ENCODE results near the gene RYR3.
"Not testable (repeated sequence)": the region's sequence is repeated elsewhere in the genome, so short reads cannot be mapped to it uniquely, and the experiment has no call there.

Gene RYR3

DNA sequence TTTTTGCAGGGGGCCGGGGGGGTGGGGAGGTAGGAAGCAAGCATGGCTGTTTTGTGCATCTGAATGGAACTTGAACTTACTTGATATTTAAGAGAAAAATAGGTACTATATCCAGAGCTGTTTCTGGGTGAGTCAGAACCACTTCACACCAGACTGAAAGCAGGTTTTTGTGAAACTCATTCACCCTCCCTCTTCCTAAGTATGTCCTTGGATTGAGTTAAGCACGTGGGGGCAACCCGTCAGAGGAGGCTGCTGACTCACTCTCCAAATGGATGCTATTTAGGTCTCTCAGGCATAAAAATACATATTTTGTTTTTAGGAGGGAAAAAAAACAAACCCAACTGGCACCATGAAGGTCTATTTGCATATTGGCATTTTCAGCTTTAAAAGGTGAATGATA, 270.3 kb downstream of the RYR3 start:
- DNase-seq (ENCODE audit: low read depth in 2 of 2) = no peak

DNA sequence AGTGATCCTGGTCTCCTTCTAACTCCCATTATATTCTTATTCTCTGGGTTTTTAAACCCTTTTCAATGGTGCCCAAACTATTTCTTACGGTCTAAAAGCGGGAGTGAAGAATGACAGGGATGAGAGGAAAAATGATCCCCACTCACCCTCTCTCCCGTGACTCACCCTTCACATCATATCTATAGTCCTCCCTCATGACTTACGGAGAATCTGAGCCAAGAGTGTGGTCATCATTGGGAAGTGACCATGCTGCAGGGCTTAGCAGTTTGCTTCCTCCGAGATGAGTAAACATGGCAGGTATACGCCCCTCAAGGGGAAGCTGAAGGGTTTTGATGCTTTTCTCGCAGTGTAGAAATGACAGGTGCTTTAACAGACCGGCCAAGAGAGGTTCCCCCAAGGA, 274.0 kb downstream of the RYR3 start:
- DNase-seq (ENCODE audit: low read depth in 2 of 2) = no peak

DNA sequence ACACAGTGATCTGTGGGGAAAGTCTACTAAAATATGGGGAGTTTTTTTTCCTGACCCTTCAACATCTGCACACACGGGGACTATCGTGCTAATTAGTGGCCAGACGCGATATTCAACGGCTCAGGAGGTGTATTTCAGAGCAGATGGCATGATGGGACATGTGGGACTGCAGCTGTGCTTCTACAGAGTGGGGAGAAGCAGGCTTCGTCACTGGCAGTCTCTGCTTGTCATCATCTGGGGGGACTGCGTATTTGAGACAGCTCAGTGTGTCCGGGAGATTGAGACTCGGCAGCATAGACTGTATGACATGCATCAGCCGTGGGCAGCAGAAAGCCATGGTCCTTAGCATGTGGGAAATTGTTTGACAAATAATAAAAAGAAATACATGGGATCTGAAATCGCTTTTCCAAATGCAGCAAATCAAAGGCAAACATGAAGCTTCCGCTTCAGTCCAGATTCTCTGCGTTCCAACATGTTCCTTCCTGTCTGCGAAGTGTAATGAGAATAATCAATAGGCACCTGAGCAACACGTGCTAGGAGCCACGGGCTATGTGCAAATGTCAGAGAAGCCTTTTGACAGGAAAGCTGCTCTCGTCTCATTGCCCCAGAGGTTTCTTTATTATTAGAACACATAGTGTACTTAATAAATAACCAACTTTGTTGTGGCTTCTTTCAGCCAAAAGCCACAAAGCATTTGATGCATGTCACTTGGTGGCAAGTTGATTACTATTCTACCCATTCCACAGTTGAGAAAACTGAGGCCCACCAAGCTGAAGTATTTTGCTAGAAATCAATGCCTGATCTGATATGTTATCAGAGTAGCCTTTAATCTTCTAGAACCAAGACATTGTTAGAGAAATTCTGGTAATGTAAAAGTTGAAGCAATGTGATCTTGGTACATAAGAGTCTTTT, 276.3 kb downstream of the RYR3 start:
- no peak for DNase-seq (ENCODE audit: low read depth in 2 of 2)

DNA sequence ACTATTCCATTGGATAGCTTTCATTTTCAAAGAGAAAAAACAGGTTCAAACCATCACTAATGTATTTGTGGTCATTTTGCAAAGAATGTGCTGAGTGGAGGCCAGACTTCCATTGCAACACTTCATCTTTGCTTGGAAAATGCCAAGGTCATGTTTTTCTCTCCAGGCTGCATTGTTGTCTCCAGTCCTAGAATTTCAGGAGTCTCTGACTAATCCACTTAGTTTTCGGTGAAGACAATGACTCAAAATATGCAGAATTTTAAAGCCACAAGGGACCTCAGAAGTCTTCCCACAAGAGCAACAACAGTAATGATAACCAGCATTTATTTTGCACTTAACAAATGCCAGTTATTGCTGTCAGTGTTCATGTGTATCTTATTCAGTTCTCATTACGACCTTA, 277.0 kb downstream of the RYR3 start:
- no peak for DNase-seq (ENCODE audit: low read depth in 2 of 2)

DNA sequence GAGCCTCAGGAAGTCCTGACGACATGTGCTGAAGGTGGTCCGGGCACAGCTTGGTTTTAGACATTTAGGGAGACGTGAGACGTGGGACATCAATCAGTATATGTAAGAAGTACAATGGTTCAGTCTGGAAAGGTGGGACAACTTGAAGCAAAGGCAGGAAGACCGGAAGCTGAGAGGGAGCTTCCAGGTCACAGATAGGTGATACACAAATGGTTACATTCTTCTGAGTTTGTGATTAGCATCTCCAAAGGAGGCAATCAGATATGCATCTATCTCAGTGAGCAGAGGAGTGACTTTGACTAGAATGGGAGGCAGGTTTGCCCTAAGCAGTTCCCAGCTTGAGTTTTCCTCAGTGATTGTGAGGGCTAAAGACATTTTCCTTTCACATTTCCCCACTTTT, 282.1 kb downstream of the RYR3 start:
- no peak for DNase-seq (ENCODE audit: low read depth in 2 of 2)

DNA sequence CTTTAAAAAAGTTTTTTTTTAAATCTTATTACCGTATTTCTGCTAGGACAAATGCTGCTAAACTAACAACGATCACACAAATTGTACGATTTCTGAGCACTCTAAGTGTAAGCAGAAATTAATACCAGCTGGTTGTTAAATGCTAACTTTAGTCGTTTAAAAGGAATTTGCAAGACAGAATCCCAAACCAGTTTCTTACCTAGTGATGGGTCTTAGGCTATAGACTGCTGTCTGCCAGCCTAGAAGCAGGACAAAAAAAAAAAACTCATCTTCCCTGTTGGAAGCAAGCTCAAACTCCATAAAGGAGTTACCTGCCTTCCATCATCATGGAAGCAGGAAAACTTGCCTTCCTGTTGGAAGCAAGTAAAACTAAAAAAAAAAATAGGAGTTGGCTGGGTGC, 287.6 kb downstream of the RYR3 start:
- DNase-seq (ENCODE audit: low read depth in 2 of 2) = not testable (repeated sequence)

DNA sequence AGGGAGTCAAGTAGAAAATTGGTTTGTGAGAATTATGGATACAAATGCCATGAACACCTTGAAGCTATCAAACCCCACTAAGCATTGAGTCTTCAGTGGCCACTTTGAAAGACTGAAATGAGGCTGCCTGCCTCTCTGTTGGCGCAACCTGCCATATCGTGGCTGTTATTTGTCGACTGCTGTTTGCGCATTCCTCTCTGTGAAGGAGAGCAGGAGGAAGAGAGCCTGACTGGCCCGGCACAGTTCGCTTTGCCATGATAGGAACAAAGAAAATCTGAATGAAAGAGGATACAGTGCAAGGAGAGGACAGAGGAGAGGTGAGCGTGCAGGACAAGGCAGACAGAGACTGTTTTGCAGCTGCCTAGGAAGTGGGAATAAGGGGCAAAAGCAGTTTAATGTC, 289.4 kb downstream of the RYR3 start:
- DNase-seq (ENCODE audit: low read depth in 2 of 2) = no peak

DNA sequence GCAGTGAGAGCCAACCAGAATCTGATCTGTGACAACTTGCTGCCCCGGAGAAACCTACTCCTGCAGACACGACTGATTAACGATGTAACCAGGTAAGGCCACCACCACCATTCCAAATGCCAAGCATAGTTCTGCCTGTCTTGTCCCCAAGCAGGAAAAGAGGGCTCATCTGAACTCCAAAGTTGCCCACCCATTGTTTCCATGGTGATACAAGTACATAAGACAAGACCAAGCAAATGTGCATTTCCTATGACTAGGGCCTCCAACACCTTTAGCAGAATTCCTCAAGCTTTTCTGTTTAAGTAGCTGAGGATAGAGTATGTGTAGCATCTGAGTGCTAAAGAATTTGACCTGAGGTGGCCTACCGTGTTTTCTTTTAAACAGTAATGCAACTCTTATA, 290.7 kb downstream of the RYR3 start:
- no peak for DNase-seq (ENCODE audit: low read depth in 2 of 2)

DNA sequence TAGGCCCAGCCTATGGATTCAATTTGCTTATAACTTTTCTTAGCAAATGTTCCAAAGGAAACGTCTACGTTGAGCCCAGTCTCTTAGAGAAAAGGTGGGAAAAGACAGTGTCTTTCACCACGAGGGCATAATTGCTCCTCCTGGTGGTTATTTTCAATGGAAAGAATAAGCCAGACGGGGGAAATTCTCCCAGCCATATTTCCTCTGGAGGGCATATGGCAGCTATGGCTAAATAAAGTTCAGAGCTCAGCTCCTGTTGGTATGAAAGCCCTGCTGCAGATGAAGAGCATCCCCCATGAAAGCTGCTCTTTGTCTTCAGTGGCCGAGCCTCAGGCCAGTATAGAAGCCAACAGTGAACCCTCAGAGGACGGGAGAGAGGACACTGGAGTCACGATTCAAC, 297.9 kb downstream of the RYR3 start:
- no peak for DNase-seq (ENCODE audit: low read depth in 2 of 2)

DNA sequence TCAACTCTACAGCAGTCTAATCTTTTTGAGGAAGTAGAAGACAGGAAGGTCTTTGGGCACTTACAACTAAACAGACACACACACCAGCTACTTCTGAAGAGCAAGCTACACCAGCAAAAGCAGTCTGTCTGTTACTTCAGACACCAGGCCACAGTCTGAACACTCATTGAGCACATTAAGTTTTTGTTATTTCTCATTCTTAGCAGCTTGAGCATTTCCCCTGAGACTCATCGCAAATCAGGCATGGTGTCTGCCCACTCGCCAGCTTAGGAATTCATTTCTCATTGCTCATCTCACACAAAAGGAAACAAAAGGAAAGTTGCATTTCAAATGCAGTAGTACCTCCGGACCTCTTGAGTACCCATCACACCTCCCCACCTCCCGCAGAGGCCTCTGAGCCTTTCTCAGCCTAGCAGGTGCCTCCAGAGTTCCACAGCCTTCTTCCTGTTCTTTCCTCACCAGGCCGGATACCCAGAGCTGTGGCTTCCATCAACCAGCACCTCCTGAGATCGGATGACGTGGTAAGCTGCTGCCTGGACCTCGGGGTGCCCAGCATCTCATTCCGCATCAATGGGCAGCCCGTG, 302.0 kb downstream of the RYR3 start:
- no peak for DNase-seq (ENCODE audit: low read depth in 2 of 2)

DNA sequence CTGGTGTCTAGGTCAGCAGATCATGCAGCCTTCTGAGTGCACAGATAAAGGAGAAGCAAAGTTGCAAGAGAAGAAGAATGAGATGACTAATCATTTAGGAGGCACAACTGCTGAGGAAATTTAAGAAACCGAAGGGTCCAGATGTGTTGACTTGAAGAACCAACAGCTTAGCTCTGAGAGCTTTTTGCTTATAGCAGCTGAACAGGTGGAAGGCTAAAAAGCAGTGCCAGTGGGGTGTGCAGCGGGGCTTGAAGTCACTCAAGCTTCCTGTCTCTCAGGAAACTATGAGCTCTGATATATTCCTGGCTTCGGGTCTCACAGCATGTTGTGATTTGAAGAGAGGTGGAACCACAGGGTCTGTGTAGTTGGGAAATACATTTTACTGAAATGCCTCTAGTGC, 305.7 kb downstream of the RYR3 start:
- DNase-seq (ENCODE audit: low read depth in 2 of 2) = no peak

DNA sequence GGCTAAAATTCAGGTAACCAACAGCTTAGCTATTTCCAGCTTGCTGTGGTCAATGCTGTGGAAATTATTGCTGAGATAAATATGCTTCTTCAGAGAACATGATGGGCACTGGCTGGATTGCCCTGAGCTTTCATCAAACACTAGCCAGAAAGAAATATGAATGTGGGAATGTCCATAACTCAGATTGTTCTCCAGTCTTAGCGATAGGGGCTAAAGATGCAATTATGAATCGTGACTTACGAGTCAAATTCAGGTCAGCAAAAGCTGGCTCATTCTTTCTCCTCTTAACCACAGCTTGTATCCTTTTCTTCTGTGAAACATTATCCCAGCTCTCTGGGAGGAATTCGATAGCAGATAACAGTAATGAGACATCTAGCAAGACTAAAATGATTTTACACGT, 307.6 kb downstream of the RYR3 start:
- no peak for DNase-seq (ENCODE audit: low read depth in 2 of 2)

DNA sequence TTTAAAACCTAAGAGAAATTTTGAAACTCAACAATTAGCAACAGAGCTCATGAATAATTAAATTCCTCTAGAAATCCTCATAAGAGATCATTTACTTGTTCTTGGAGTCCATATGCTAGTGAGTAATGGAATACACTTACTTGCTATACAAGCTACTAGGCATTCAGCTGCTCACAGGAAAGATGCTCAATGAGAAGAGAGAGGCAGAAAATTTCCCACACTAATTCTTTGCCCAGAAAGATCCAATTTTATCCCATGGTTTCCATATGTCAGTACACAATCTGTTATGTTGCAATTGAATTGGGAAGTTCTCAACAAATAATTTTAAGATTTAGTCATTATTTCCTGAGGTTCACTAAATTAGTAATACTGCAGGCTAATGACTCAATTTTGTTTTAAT, 310.4 kb downstream of the RYR3 start:
- DNase-seq (ENCODE audit: low read depth in 2 of 2) = no peak

DNA sequence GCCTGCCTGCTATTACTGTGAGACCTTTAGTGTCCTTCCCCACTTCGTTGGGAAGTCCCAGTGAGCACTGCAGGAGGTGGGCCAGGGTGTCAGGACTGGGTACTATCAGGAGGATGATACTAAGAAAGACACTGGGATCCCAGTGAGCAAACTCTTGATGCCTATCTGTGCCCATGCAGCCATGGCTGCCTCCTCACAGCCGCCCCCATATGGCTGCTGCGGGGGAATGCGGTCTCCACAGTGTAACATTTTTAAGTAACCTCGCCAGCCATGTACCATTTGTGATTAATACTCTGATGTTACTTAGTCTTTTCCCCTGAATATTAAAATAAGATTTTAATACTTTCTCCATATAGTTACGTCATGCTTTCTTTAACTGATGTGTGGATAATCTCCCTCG, 312.2 kb downstream of the RYR3 start:
- DNase-seq (ENCODE audit: low read depth in 2 of 2) = no peak

DNA sequence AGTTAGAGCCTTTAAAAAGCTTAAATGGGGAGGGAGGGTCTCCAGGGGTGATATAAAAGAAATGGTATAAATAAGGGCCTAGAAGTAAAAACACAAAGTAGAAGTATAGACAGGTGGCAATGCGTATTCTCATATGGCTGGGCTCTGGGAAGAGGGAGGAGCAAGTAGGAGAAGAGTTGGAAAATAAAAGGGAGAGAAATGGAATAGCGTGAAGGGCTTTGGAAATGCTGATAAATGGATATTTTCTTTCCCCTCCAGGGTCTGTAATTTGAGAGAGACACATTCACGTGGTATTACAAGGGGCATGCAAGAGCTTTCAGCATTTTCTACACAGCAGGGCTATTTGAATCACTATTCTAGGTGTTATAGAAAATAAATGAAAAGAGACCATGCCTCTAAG, 313.7 kb downstream of the RYR3 start:
- no peak for DNase-seq (ENCODE audit: low read depth in 2 of 2)

DNA sequence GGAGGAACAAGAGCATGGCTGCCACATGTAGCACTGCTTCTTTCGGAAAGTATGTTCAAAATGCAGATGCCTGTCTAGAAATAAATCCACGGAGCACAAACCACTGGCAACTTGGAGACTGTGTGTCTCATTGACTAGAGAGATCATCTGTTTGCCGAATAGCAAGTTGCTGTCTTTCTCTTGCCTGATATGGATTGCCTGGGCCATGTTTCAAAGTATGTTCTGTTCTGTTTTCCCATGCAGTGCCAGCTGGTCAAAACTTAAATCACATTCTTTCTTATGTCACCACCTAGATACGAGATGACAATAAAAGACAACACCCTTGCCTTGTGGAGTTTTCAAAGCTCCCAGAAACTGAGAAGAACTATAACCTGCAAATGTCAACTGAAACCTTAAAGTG, 318.9 kb downstream of the RYR3 start:
- no peak for DNase-seq (ENCODE audit: low read depth in 2 of 2)

DNA sequence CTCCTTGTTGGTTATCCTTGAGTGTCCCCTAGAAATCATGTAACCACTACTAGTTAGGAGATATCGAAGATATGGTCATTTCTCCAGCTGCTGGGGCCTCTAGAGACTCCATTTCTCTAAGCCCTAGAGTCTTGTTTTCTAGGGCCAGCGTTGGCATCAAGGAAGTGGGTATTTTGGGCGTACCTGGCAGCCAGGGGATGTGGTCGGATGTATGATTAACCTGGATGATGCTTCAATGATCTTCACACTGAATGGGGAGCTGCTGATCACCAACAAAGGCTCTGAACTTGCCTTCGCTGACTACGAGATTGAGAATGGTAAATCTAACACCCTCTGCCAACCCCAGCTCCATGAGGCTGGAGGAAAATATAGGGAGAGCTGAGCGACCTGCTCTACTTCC, 325.5 kb downstream of the RYR3 start:
- no peak for DNase-seq (ENCODE audit: low read depth in 2 of 2)

DNA sequence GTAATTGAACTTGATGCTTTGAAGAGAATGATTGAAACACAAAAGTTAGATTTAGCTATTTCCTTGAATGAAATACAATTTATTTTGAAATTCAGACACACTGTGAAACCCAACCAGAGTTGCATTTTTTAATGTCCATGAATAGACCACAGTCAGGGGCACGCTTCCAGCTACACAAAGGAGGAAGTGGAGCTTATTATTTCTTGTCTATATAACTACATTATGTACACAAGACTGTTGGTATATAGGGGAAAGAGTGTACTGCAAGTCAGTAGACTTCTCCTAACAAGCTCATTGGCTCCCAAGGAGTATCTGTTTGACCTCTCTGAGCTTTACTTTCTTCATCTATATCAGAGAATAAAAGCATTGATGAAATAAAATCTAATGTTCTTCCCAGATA, 326.2 kb downstream of the RYR3 start:
- DNase-seq (ENCODE audit: low read depth in 2 of 2) = no peak

DNA sequence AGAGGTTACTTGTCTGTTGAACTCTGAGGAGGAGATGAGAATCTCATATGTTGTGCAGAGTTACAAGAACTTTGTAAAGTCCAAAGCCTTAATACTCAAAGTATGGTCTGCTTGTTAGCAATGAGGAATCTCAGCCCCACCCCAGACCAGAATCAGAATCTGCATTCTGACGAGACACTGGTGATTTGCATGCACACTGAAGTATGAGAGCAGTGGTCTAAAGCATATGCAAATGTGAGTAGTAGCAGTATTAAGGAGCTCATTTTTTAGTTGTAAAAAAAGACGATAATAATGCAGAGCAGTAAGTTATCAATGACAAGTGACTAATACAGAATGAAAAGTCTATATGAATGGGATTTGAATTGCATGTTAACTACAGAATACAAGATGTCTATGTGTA, 327.7 kb downstream of the RYR3 start:
- no peak for DNase-seq (ENCODE audit: low read depth in 2 of 2)

DNA sequence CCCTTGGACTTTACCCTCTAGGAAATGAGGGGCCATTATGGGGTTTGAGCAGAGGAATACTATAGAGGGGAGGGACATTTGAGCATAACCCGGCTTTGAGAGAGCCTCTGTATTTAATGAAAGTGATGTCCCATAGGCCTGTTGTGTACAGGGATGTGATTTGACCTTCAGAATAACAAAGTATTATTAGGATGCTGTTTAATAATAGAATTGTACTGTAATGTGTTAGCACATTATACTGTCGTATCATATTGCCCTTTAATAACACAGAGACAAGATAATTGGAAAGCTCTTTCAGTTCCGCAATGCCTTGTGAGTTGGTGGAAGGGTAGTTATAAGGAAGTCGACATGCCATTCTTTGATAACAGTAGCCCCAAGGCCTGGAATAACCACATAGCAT, 328.3 kb downstream of the RYR3 start:
- no peak for DNase-seq (ENCODE audit: low read depth in 2 of 2)

DNA sequence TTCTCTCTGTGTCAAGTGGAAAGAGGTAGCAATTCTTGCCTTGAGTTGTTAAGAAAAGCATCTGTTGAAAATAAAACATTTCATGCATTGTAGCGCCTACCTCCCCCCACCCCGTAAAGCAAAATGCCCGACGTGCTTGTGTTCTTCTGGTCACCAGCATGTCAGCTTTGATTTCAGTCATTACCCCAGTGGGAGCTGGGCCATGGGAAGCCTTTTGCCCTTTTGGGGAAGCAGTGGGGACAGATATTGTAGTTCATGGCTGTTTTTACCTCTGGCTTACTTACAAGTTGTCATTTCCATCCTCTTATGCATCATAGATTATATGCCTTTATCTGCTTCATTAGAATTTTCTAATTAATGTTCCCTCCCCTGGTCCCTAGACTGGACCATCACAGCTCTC, 328.7 kb downstream of the RYR3 start:
- no peak for DNase-seq (ENCODE audit: low read depth in 2 of 2)

DNA sequence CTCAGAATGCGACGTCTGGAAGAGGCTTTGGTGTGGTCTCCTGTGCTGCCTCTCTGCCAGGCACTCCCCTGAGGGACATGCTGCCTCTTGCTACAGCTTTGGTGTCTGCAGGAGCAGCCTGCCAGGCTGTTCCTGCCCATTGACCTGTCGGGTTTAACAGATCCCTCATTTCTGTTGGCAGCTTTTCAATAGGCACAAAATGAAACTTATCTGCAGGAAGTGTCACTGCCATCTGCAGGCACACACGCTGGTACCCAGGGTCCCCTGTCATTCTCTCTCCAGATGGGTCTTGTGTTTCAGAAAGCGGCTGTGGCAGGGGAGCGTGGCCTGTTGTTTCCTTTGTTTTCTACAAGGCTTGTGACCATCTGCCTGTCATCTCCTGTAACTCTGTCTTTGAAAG, 329.2 kb downstream of the RYR3 start:
- no peak for DNase-seq (ENCODE audit: low read depth in 2 of 2)

DNA sequence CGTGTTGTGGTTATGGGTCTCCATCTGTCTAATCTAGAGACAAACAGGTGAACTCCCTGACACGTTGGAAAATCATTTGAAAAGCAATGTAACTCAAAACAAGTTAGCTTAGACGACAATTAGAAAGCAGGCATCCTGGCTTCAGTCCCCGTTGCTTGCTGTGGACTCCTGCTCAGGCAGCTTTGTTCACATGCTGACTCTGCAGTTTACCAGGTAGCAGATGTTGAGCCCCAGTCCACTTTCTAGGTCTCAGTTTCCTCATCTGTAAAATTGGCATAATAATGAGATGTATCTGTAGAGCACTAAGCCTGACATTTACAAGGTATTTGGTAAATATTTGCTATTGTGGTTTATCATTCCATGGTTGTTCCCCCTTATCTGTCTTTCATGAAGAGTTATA, 330.3 kb downstream of the RYR3 start:
- DNase-seq (ENCODE audit: low read depth in 2 of 2) = no peak

DNA sequence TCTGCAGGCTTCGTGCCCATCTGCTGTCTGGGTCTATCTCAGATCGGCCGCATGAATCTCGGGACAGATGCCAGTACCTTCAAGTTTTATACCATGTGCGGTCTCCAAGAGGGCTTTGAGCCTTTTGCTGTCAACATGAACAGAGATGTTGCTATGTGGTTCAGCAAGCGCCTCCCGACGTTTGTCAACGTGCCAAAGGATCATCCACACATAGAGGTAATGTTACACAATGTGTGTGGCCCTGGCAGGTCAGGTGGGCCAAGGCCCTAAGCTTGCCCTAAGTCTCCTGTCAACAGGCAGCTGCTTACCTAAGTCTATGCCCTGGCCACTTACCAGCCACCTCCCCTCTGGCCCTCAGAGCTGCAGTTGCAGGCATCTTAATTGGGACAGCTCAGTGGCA, 333.5 kb downstream of the RYR3 start:
- DNase-seq (ENCODE audit: low read depth in 2 of 2) = no peak
